ENCODE data around the gene TFAP2E.
A peak's percentile ranks its signal among the peaks of the same experiment; 100 is the strongest.
"Not testable (repeated sequence)": the region's sequence is repeated elsewhere in the genome, so short reads cannot be mapped to it uniquely, and the experiment has no call there.

TFAP2E gene

GRCh38 chr1:35575416-35575958 is 2.4 kb downstream of the TFAP2E start:
- Mint-ChIP-seq H3K27ac (peak overlapping the region; percentile 17), H3K36me3 (ENCODE audit: low read depth) (peaks cover 1% of the 10 kb centered on the region), H3K9me3 (no peaks in the 10 kb centered on the region), H3K4me1 (ENCODE audit: low read depth) (peaks cover 22% of the 10 kb centered on the region), H3K4me3 (no peak overlapping the region), H3K27me3 (ENCODE audit: low read depth) (peaks cover 45% of the 10 kb centered on the region)

- Mint-ChIP-seq H3K9me3 (no peaks in the 10 kb centered on the region), H3K27ac (peak overlapping the region; percentile 77), H3K36me3 (ENCODE audit: low read depth) (peaks cover 1% of the 10 kb centered on the region), H3K27me3 (ENCODE audit: low read depth) (peaks cover 43% of the 10 kb centered on the region), H3K4me3 (peak overlapping the region; percentile 53), H3K4me1 (ENCODE audit: low read depth) (peaks cover 21% of the 10 kb centered on the region)
Observed at GRCh38 chr1:35576061-35576765, 3.1 kb downstream of the TFAP2E start.

- not testable (repeated sequence) for H3K9me3 Mint-ChIP-seq; H3K36me3 Mint-ChIP-seq (ENCODE audit: low read depth); H3K27ac Mint-ChIP-seq
- Mint-ChIP-seq H3K27me3 (ENCODE audit: low read depth) (peaks cover 38% of the 10 kb centered on the region), H3K4me1 (ENCODE audit: low read depth) (peaks cover 21% of the 10 kb centered on the region), H3K4me3 (peak overlapping the region; percentile 46)
Observed at GRCh38 chr1:35576766-35577070, 3.6 kb downstream of the TFAP2E start.

- H3K27ac Mint-ChIP-seq, result peak overlapping the region; percentile 34
- H3K9me3 Mint-ChIP-seq, result no peaks in the 10 kb centered on the region
- peaks cover 32% of the 10 kb centered on the region for H3K27me3 Mint-ChIP-seq (ENCODE audit: low read depth)
- H3K4me3 Mint-ChIP-seq, result peak overlapping the region; percentile 78
- peaks cover 21% of the 10 kb centered on the region for H3K4me1 Mint-ChIP-seq (ENCODE audit: low read depth)
- H3K36me3 Mint-ChIP-seq (ENCODE audit: low read depth), result peaks cover 1% of the 10 kb centered on the region
Observed at GRCh38 chr1:35577071-35577998, 4.2 kb downstream of the TFAP2E start.

- peaks cover 16% of the 10 kb centered on the region for H3K4me1 Mint-ChIP-seq (ENCODE audit: low read depth)
- H3K27me3 Mint-ChIP-seq (ENCODE audit: low read depth), result peaks cover 13% of the 10 kb centered on the region
- H3K27ac Mint-ChIP-seq, result no peak overlapping the region
- no peaks in the 10 kb centered on the region for H3K9me3 Mint-ChIP-seq
- H3K4me3 Mint-ChIP-seq, result no peak overlapping the region
- H3K36me3 Mint-ChIP-seq (ENCODE audit: low read depth), result peaks cover 1% of the 10 kb centered on the region
Observed at GRCh38 chr1:35580949-35581388, 7.9 kb downstream of the TFAP2E start.

GRCh38 chr1:35581621-35582020 is 8.5 kb downstream of the TFAP2E start:
- H3K27me3 Mint-ChIP-seq (ENCODE audit: low read depth); H3K9me3 Mint-ChIP-seq; H3K27ac Mint-ChIP-seq: not testable (repeated sequence)

GRCh38 chr1:35585281-35585680 is 12.2 kb downstream of the TFAP2E start:
- H3K27ac Mint-ChIP-seq, result no peak overlapping the region
- no peaks in the 10 kb centered on the region for H3K36me3 Mint-ChIP-seq (ENCODE audit: low read depth)
- H3K9me3 Mint-ChIP-seq, result no peaks in the 10 kb centered on the region
- H3K4me3 Mint-ChIP-seq, result no peak overlapping the region
- H3K4me1 Mint-ChIP-seq (ENCODE audit: low read depth), result no peaks in the 10 kb centered on the region
- H3K27me3 Mint-ChIP-seq (ENCODE audit: low read depth), result no peaks in the 10 kb centered on the region

More at GRCh38 chr1:35581621-35582020, 8.5 kb downstream of the TFAP2E start:
- H3K4me1 Mint-ChIP-seq (ENCODE audit: low read depth), result peaks cover 10% of the 10 kb centered on the region
- not testable (repeated sequence) for H3K36me3 Mint-ChIP-seq (ENCODE audit: low read depth); H3K4me3 Mint-ChIP-seq

- H3K9me3 Mint-ChIP-seq; H3K27ac Mint-ChIP-seq; H3K4me3 Mint-ChIP-seq; H3K4me1 Mint-ChIP-seq (ENCODE audit: low read depth); H3K27me3 Mint-ChIP-seq (ENCODE audit: low read depth); H3K36me3 Mint-ChIP-seq (ENCODE audit: low read depth): not testable (repeated sequence)
Observed at GRCh38 chr1:35585805-35586204, 12.7 kb downstream of the TFAP2E start.

GRCh38 chr1:35586808-35587207 is 13.7 kb downstream of the TFAP2E start:
- Mint-ChIP-seq H3K4me1 (ENCODE audit: low read depth) (no peaks in the 10 kb centered on the region), H3K4me3 (no peak overlapping the region), H3K27ac (no peak overlapping the region), H3K27me3 (ENCODE audit: low read depth) (no peaks in the 10 kb centered on the region), H3K9me3 (no peaks in the 10 kb centered on the region), H3K36me3 (ENCODE audit: low read depth) (no peaks in the 10 kb centered on the region)

- Mint-ChIP-seq H3K9me3 (no peaks in the 10 kb centered on the region), H3K27ac (no peak overlapping the region), H3K4me3 (no peak overlapping the region), H3K4me1 (ENCODE audit: low read depth) (peaks cover under 1% of the 10 kb centered on the region), H3K36me3 (ENCODE audit: low read depth) (no peaks in the 10 kb centered on the region), H3K27me3 (ENCODE audit: low read depth) (no peaks in the 10 kb centered on the region)
Observed at GRCh38 chr1:35587736-35588135, 14.6 kb downstream of the TFAP2E start.

GRCh38 chr1:35588197-35588910 is 15.2 kb downstream of the TFAP2E start:
- Mint-ChIP-seq H3K4me1 (ENCODE audit: low read depth) (peaks cover 4% of the 10 kb centered on the region), H3K9me3 (no peaks in the 10 kb centered on the region), H3K4me3 (no peak overlapping the region), H3K27ac (no peak overlapping the region), H3K36me3 (ENCODE audit: low read depth) (no peaks in the 10 kb centered on the region), H3K27me3 (ENCODE audit: low read depth) (no peaks in the 10 kb centered on the region)

GRCh38 chr1:35589516-35590427 is 16.7 kb downstream of the TFAP2E start:
- no peaks in the 10 kb centered on the region for H3K9me3 Mint-ChIP-seq
- H3K27ac Mint-ChIP-seq, result no peak overlapping the region
- no peaks in the 10 kb centered on the region for H3K36me3 Mint-ChIP-seq (ENCODE audit: low read depth)
- H3K4me3 Mint-ChIP-seq, result no peak overlapping the region
- H3K4me1 Mint-ChIP-seq (ENCODE audit: low read depth), result peaks cover 10% of the 10 kb centered on the region
- no peaks in the 10 kb centered on the region for H3K27me3 Mint-ChIP-seq (ENCODE audit: low read depth)

GRCh38 chr1:35590476-35591040 is 17.4 kb downstream of the TFAP2E start:
- Mint-ChIP-seq H3K4me3 (no peak overlapping the region), H3K27ac (no peak overlapping the region), H3K9me3 (no peaks in the 10 kb centered on the region), H3K4me1 (ENCODE audit: low read depth) (peaks cover 10% of the 10 kb centered on the region), H3K27me3 (ENCODE audit: low read depth) (no peaks in the 10 kb centered on the region), H3K36me3 (ENCODE audit: low read depth) (no peaks in the 10 kb centered on the region)
